Cardiac muscle cell (in vitro differentiated cells and primary cell): ENCODE measurements around the gene NACAD. TPM values are rescaled to one million over a fixed set of nuclear protein-coding genes. Genes with fewer than 3 reads are reported as not detected.

Source experiments
- DNase-seq, 2 donors: peaks; one replicate each; pipeline versions ENCODE4 v3.0.0 to v3.0.0-alpha.2; 2010 to 2017; ENCODE audit warnings: low read depth in 1 of 2, low spot score in 1 of 2
- H3K27ac ChIP-seq: fragments of 200-600 bp; sonication (generic); 2 replicates; pipeline ENCODE4 v1.5.1; 2016
- H3K27me3 ChIP-seq: fragments of 200-600 bp; sonication (generic); 2 replicates; pipeline ENCODE4 v1.6.0; 2016; ENCODE audit warnings: control low read depth
- H3K36me3 ChIP-seq: fragments of 200-600 bp; sonication (generic); 2 replicates; pipeline ENCODE4 v1.5.1; 2016; ENCODE audit warnings: control low read depth
- H3K4me1 ChIP-seq: fragments of 200-600 bp; sonication (generic); 2 replicates; pipeline ENCODE4 v1.8.1; 2017; ENCODE audit warnings: low read depth, mild to moderate bottlenecking, mixed run types
- H3K4me3 ChIP-seq: fragments of 200-600 bp; sonication (generic); 2 replicates; pipeline ENCODE4 v1.5.1; 2016; ENCODE audit warnings: mild to moderate bottlenecking
- H3K9me3 ChIP-seq: fragments of 200-600 bp; sonication (generic); 2 replicates; pipeline ENCODE4 v1.5.1; 2017; ENCODE audit warnings: low read depth, mild to moderate bottlenecking, control low read depth
- CTCF ChIP-seq: IDR thresholded peaks from 2 replicates; pipeline ENCODE4 v1.5.1; 2012; ENCODE audit warnings: low read depth, mild to moderate bottlenecking, low read length
- polyA plus RNA-seq: library from polyadenylated mRNA; unstranded; fragments of >200 nt; fragmentation: Nextera tagmentation; extraction: Ambion mirVana; gene quantifications from 2 replicates; pipeline ENCODE4 v1.2.1, GENCODE V29; 2016
- total RNA-seq: library from RNA; depleted of rRNA; stranded (reverse); fragments of >200 nt; gene quantifications from 2 replicates; pipeline ENCODE4 v1.2.3, GENCODE V29; 2016

The NACAD gene
- total and polyA plus RNA-seq, 2 experiments from 2014 or later = 1.3 to 2.1 TPM

DNA sequence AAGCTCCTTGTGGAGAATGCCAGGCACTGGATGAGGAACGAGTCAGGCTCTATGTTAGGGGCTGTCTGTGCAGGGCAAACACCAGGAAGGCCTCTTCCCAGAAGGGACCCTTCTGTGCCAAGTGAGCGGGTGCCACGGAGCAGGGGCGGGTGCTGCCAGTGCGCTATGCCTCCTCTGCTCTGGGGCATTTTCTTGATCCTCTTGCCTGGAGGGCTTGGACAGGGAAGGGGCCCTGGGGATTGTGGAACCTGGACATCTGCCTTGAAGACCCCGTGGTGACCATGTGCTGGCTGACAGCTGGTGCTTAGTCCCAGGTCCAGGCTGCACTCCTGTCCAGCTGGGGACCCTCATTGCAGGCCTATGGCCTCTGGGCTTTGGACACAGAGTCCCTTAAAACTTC lies 38.2 kb upstream of the NACAD start:
- Histone ChIP-seq H3K4me1 (no peaks in the 10 kb centered on the region), H3K4me3 (no peak overlapping the region), H3K27me3 (no peaks in the 10 kb centered on the region), H3K36me3 (no peaks in the 10 kb centered on the region), H3K9me3 (no peaks in the 10 kb centered on the region), H3K27ac (no peak overlapping the region)
- no peak for DNase-seq
- no peak for TF ChIP-seq CTCF

DNA sequence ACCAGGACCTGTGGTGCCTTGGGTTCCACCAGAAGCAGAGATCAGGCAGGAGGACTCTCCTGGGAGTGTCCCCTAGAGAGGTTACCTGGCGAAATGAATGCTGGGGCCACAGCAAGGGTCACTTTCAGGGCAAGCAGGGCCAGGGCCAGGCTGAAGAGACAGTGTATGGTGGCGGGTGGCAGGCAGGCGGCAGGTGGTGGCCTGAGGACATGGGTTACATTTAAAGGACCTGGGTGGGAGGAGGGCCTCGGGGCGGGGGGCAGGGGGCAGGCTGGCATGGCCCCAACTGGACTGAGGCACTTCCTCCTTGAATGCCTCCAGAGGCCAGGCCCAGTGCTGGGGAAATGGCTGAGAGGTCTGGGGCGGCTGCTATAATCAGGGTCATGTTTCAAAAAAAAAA lies 37.4 kb upstream of the NACAD start:
- H3K4me1 ChIP-seq = no peaks in the 10 kb centered on the region
- no peaks in the 10 kb centered on the region for H3K27me3 ChIP-seq
- no peaks in the 10 kb centered on the region for H3K9me3 ChIP-seq

DNA sequence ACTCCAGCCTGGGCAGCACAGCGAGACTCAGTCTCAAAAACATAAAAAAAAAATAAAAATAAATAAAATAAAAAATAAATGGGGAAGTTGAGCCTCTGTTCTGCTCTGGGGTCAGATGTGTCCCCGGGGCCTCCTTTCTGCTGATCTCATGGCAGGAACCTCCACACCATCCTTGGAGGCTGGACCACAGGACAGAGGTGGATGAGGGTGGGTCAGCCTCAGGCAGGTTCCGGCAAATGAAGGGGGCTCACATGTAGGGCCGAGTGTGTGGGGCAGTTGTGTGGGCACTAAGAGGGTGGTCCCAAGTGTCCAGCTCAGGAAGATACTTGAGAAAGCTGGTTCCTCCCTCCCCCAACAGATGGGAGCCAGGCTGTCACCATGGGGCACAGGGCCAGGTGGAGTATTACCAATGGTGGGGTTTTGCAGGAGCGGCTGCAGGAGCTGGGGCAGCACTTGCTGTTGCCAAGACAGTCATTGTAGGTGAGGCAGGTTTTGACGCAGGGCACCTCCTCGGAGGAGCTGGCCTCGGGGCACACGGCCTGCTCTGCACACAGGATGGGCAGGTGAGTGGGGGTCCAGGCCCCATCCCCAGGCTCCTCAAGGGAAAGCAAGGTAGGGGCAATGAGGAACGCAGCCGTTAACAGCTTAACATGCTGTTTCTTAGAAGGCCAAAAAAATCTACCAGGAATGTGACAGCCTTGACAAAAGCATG lies 36.6 kb upstream of the NACAD start:
- Histone ChIP-seq H3K9me3 (no peaks in the 10 kb centered on the region), H3K4me1 (no peaks in the 10 kb centered on the region), H3K27me3 (no peaks in the 10 kb centered on the region), H3K36me3 (no peaks in the 10 kb centered on the region), H3K27ac (no peak overlapping the region), H3K4me3 (no peak overlapping the region)
- no peak for DNase-seq
- TF ChIP-seq CTCF = no peak

More for the DNA sequence above, 37.4 kb upstream of the NACAD start:
- Histone ChIP-seq H3K36me3 (no peaks in the 10 kb centered on the region), H3K27ac (no peak overlapping the region), H3K4me3 (no peak overlapping the region)
- TF ChIP-seq CTCF = no peak
- DNase-seq = no peak

DNA sequence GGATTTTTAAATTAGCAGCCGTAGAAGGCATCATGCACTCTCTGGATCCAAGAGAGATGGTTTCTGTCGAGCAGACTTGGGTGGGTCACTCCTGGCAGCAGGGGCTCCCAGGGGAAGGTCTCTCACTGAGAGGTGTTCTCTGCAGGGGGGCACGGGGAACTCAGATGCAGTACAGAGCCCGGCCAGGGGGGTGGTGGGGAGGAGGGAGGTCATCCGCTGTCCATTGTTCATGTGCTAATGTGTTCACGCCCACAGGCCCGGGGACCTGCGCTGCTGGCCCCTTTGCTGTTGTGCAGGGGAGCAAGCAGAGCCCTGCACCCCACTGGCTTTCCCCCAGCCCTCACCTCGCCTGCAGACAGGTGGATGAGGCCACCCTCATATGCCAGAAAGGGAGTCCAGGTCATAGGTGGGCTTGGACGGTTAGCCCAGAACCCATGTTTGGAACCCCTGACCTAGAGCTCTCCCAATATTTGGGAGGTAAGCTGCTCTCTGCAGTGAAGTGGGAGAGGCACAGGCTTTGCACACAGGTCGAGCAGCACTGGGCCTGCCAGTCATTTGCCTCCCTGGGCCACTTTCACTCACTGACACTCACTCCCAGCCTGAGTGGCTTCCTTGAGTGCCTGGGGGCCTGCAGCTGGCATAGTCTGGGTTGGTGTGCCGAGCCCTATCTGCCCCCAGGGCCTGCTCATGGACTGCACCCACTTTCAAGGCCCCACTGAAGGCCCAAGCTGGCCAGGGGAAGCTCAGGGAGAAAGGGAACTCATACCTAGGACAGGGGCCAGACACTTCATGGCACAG lies 35.3 kb upstream of the NACAD start:
- DNase-seq = no peak
- Histone ChIP-seq H3K4me1 (no peaks in the 10 kb centered on the region), H3K4me3 (no peak overlapping the region), H3K27ac (no peak overlapping the region), H3K36me3 (no peaks in the 10 kb centered on the region), H3K27me3 (no peaks in the 10 kb centered on the region), H3K9me3 (no peaks in the 10 kb centered on the region)
- no peak for TF ChIP-seq CTCF

DNA sequence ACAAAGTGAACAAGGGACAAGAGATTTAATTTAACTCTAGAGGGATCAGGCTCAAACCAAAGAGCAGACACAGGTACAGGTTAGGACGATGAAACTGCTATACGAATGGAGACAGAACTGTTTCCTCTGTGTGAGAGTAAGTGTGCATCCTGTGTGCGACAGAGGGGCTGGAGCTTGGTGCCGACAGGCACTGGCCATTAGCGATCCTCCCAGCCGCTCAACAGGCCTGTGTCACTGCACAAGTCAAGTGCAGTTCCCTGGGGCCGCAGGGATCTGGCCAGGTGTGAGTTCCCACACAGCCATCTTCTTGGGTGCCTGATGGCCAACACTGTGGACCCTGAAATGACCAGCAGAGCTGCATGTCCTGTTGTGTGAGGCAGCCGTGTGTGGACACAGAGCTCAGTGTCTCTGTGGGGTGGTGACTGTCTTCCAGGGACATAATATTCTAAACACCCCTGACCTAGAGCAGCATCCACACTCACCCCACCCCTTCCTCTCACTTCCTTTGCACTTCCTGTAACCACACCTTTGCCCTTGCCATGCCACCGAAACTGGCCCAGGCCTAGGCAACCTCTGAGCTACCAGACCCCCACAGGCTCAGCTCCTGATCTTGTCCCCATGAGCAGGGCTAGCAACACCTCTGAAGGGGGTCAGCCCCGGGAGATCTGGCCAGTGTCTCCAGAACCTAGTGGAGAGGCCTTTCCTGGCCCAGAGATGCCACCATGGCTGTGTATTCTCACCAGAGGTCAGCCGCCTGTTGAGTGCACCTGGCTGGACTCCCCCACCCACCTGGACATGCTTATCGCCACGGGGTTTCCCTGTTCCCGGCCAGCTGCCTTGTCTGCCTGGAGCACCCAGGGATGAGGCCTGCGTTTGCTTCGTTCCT lies 34.4 kb upstream of the NACAD start:
- Histone ChIP-seq H3K4me1 (no peaks in the 10 kb centered on the region), H3K27ac (no peak overlapping the region), H3K36me3 (no peaks in the 10 kb centered on the region), H3K4me3 (no peak overlapping the region), H3K27me3 (no peaks in the 10 kb centered on the region), H3K9me3 (no peaks in the 10 kb centered on the region)
- TF ChIP-seq CTCF = no peak
- DNase-seq = no peak
